HepG2 (cell line): Measurements from ENCODE around the gene CCDC38. TPM values are rescaled to one million over a fixed set of nuclear protein-coding genes. Genes with fewer than 3 reads are reported as not detected.

Experiments used
- HOXA7 ChIP-seq: sonication (generic); formaldehyde crosslinking; IDR thresholded peaks from 2 replicates; pipeline ENCODE4 v1.8.1; 2022; ENCODE audit warnings: mild to moderate bottlenecking, missing genetic modification reagents, moderate library complexity
- IRF2 ChIP-seq: IDR thresholded peaks from 2 replicates; pipeline ENCODE4 v1.6.1; 2018; ENCODE audit warnings: missing genetic modification reagents, missing compliant biosample characterization
- KDM5A ChIP-seq: fragments of 200-600 bp; sonication (generic); IDR thresholded peaks from 2 replicates; pipeline ENCODE4 v1.7.0; 2018; ENCODE audit warnings: antibody characterized with exemption, mild to moderate bottlenecking, low read length, borderline replicate concordance
- NONO ChIP-seq, 2 experiments: fragments of 450-650 bp in 1 of 2; sonication (generic) in 1 of 2; formaldehyde crosslinking in 1 of 2; IDR thresholded peaks in 1 of 2; conservative IDR thresholded peaks in 1 of 2; 2 replicates each; pipeline versions ENCODE4 v1.6.1 to v1.8.0; 2017 to 2022; ENCODE audit warnings: mild to moderate bottlenecking in 1 of 2, missing genetic modification reagents in 1 of 2, moderate library complexity in 1 of 2
- POLR2AphosphoS5 ChIP-seq: IDR thresholded peaks from 2 replicates; pipeline ENCODE4 v1.6.1; 2012; ENCODE audit warnings: low read depth, low read length
- PPARG ChIP-seq: conservative IDR thresholded peaks from 2 replicates; pipeline ENCODE4 v1.6.1; 2016; ENCODE audit warnings: missing biosample characterization, missing genetic modification reagents
- SRSF9 ChIP-seq: fragments of 200-400 bp; formaldehyde crosslinking; IDR thresholded peaks from 2 replicates; pipeline ENCODE4 v1.6.1; 2018; ENCODE audit warnings: borderline replicate concordance, mild to moderate bottlenecking, low read depth, low read length; ENCODE audit not compliant: insufficient read depth, poor library complexity, severe bottlenecking
- SRY ChIP-seq: sonication (generic); formaldehyde crosslinking; IDR thresholded peaks from 2 replicates; pipeline ENCODE4 v1.8.0; 2022; ENCODE audit warnings: mild to moderate bottlenecking, missing genetic modification reagents
- TFE3 ChIP-seq: IDR thresholded peaks from 2 replicates; pipeline ENCODE4 v1.6.1; 2016
- ZBTB8A ChIP-seq: sonication (generic); formaldehyde crosslinking; IDR thresholded peaks from 2 replicates; pipeline ENCODE4 v1.4.0; 2020; ENCODE audit warnings: mild to moderate bottlenecking, low read depth, missing genetic modification reagents, borderline replicate concordance
- ZMAT5 ChIP-seq: sonication (generic); formaldehyde crosslinking; IDR thresholded peaks from 2 replicates; pipeline ENCODE4 v1.5.0; 2020; ENCODE audit warnings: mild to moderate bottlenecking, low read depth, missing genetic modification reagents, borderline replicate concordance
- ZNF552 ChIP-seq: sonication (generic); formaldehyde crosslinking; IDR thresholded peaks from 2 replicates; pipeline ENCODE4 v1.9.0; 2022; ENCODE audit warnings: missing genetic modification reagents, mild to moderate bottlenecking, borderline replicate concordance
- ZNF580 ChIP-seq: IDR thresholded peaks from 2 replicates; pipeline ENCODE4 v1.6.1; 2016; ENCODE audit warnings: low read depth, borderline replicate concordance
- ZNF607 ChIP-seq: sonication (generic); formaldehyde crosslinking; IDR thresholded peaks from 2 replicates; pipeline ENCODE4 v1.5.1; 2020; ENCODE audit warnings: missing genetic modification reagents, mild to moderate bottlenecking, borderline replicate concordance
- ZNF616 ChIP-seq: sonication (generic); formaldehyde crosslinking; IDR thresholded peaks from 2 replicates; pipeline ENCODE4 v1.5.0; 2020; ENCODE audit warnings: low read depth, mild to moderate bottlenecking, missing genetic modification reagents
- ZNF674 ChIP-seq: sonication (generic); formaldehyde crosslinking; IDR thresholded peaks from 2 replicates; pipeline ENCODE4 v1.5.0; 2020; ENCODE audit warnings: low read depth, mild to moderate bottlenecking, missing genetic modification reagents
- polyA plus RNA-seq, 8 experiments: library from polyadenylated mRNA; depleted of rRNA in 3 of 8; stranded (reverse) in 7 of 8; unstranded in 1 of 8; fragments of >200 nt; fragmentation: Illumina TruSeq in 4 of 8; extraction: Trizol in 4 of 8; gene quantifications; 2 replicates each; pipeline versions ENCODE4 v1.2.1 to v1.2.3, GENCODE V29; 2011 to 2016; ENCODE audit warnings: low read depth in 4 of 8, missing spikeins in 1 of 8, mixed read lengths in 1 of 8; ENCODE audit not compliant: insufficient read depth in 1 of 8
- total RNA-seq, 5 experiments: library from RNA; depleted of rRNA; stranded (reverse); fragments of >200 nt; fragmentation: Illumina TruSeq; extraction: Trizol; gene quantifications; 2 replicates each; pipeline ENCODE4 v1.2.3, GENCODE V29; 2016; ENCODE audit warnings: low read depth in 1 of 5
- TF ChIP-seq, protein P1 (sequence below), 2 experiments: sonication (generic) in 1 of 2; formaldehyde crosslinking in 1 of 2; IDR thresholded peaks; 2 replicates each; pipeline versions ENCODE4 v1.4.0 to v1.6.1; 2018 to 2020; ENCODE audit warnings: missing genetic modification reagents in 2 of 2, borderline replicate concordance in 1 of 2, low read depth in 1 of 2, mild to moderate bottlenecking in 1 of 2, missing biosample characterization in 1 of 2
- TF ChIP-seq, protein P2 (sequence below): sonication (generic); formaldehyde crosslinking; conservative IDR thresholded peaks from 2 replicates; pipeline ENCODE4 v1.4.0; 2020; ENCODE audit warnings: mild to moderate bottlenecking, missing genetic modification reagents, moderate library complexity
- TF ChIP-seq, protein P3 (sequence below): sonication (generic); formaldehyde crosslinking; IDR thresholded peaks from 2 replicates; pipeline ENCODE4 v1.8.1; 2023; ENCODE audit warnings: missing genetic modification reagents, mild to moderate bottlenecking, borderline replicate concordance

The CCDC38 gene
- total and polyA plus RNA-seq, 2 of the 13 experiments (the other 11 are each of a cell fraction or from before 2014, with no cell fraction given) = 0.24 to 0.32 TPM

DNA sequence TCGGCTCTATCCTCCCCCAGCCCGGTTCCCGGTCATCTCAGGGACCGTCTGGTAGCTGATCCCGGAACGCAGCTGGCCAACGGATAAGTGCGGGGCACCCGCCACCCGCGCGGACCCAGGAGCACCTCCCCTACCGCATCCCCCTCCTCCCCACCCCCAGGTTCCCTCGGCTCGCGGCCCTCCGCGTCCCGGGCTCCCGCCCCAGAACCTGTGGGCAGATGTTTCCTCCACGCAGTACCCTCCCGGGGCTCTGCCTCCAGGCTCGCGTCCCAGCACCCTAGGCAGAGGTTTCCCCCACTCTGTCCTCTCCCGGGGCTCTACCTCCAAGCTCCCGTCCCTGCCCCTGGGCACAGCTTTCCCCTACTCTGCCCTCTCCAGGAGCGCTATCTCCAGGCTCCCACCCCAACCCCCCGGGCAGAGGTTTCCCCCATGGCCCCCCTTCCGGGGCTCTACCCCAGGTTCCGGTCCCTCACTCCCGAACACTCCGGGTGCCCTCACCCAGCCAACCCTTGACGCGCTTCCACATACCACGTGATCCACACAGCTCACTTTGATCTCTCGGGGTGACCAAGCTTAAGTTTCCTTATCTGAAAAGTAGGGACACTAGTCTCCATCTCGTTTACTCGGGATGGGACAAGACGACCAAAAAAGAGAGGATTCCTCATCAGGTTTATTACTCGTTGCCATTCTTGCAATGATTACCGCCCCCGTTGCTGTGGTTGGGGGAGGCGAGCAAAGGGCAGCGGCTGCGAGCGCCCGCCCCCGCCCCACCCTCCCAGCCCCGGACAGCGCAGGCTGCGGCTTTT, at the start of gene CCDC38 (continued):
- TF ChIP-seq ZNF616 (CRISPR knock-in tag) (peak; percentile 19; the same call in 1 of the 2 replicates), ZBTB8A (CRISPR knock-in tag) (no peak), HOXA7 (CRISPR knock-in tag) (no peak), PPARG (CRISPR knock-in tag) (no peak; the same call in 1 of the 2 replicates), KDM5A (peak; percentile 49; the same call in 1 of the 2 replicates), ZNF552 (CRISPR knock-in tag) (0 out of 2 replicates have a peak, but pooled peaks have one; percentile 10), TFE3 (CRISPR knock-in tag) (peak; percentile 77), SRSF9 (no peak), NONO (IDR thresholded peaks at IDR 0.05) (no peak), NONO (CRISPR knock-in tag; conservative IDR thresholded peaks at IDR 0.05) (peak; percentile 7; the same call in 1 of the 2 replicates), ZMAT5 (CRISPR knock-in tag) (no peak), ZNF607 (CRISPR knock-in tag) (peak; percentile 52; the same call in 1 of the 2 replicates), IRF2 (CRISPR knock-in tag) (peak; percentile 35; the same call in 1 of the 2 replicates), ZNF674 (CRISPR knock-in tag) (no peak; the same call in 1 of the 2 replicates), ZNF580 (peak; percentile 20; the same call in 1 of the 2 replicates), SRY (CRISPR knock-in tag) (peak; percentile 57), POLR2AphosphoS5 (peak; percentile 68)
- TF ChIP-seq, protein P1, sequence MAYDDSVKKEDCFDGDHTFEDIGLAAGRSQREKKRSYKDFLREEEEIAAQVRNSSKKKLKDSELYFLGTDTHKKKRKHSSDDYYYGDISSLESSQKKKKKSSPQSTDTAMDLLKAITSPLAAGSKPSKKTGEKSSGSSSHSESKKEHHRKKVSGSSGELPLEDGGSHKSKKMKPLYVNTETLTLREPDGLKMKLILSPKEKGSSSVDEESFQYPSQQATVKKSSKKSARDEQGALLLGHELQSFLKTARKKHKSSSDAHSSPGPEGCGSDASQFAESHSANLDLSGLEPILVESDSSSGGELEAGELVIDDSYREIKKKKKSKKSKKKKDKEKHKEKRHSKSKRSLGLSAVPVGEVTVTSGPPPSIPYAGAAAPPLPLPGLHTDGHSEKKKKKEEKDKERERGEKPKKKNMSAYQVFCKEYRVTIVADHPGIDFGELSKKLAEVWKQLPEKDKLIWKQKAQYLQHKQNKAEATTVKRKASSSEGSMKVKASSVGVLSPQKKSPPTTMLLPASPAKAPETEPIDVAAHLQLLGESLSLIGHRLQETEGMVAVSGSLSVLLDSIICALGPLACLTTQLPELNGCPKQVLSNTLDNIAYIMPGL (CRISPR knock-in tag; IDR thresholded peaks at IDR 0.05; ENCODE audit: borderline replicate concordance in 1 of 2, low read depth in 1 of 2) = peak; percentile 6 to 77; a peak in 1 of 4 replicates
- TF ChIP-seq, protein P2, sequence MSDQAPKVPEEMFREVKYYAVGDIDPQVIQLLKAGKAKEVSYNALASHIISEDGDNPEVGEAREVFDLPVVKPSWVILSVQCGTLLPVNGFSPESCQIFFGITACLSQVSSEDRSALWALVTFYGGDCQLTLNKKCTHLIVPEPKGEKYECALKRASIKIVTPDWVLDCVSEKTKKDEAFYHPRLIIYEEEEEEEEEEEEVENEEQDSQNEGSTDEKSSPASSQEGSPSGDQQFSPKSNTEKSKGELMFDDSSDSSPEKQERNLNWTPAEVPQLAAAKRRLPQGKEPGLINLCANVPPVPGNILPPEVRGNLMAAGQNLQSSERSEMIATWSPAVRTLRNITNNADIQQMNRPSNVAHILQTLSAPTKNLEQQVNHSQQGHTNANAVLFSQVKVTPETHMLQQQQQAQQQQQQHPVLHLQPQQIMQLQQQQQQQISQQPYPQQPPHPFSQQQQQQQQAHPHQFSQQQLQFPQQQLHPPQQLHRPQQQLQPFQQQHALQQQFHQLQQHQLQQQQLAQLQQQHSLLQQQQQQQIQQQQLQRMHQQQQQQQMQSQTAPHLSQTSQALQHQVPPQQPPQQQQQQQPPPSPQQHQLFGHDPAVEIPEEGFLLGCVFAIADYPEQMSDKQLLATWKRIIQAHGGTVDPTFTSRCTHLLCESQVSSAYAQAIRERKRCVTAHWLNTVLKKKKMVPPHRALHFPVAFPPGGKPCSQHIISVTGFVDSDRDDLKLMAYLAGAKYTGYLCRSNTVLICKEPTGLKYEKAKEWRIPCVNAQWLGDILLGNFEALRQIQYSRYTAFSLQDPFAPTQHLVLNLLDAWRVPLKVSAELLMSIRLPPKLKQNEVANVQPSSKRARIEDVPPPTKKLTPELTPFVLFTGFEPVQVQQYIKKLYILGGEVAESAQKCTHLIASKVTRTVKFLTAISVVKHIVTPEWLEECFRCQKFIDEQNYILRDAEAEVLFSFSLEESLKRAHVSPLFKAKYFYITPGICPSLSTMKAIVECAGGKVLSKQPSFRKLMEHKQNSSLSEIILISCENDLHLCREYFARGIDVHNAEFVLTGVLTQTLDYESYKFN (CRISPR knock-in tag) = peak; percentile 68
- TF ChIP-seq, protein P3, sequence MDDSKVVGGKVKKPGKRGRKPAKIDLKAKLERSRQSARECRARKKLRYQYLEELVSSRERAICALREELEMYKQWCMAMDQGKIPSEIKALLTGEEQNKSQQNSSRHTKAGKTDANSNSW (CRISPR knock-in tag) = no peak
